Activated naive CD4-positive, alpha-beta T cell treated with anti-CD3 and anti-CD28 coated beads, Interleukin-2, amount 10 ng/mL, durations not matched to agents 7 days and 5 days (primary cell): Measurements from ENCODE around the gene GRAMD4.
A peak's percentile ranks its signal among the peaks of the same experiment; 100 is the strongest.
"Not testable (repeated sequence)": the region's sequence is repeated elsewhere in the genome, so short reads cannot be mapped to it uniquely, and the experiment has no call there.

ENCODE experiments used
- CTCF ChIA-PET: fragments of 350-600 bp; sonication (Branson Sonifier 250); formaldehyde crosslinking; loops from one replicate; lab custom pipeline; 2021; ENCODE audit warnings: antibody characterized with exemption; lab: Charles Lee
- DNase-seq: peaks from one replicate; pipeline ENCODE4 v3.0.0-alpha.2; 2020
- H3K27ac Mint-ChIP-seq: one replicate; pipeline ENCODE4 v1.8.0; 2021; ENCODE audit warnings: mild to moderate bottlenecking, moderate library complexity, mixed read lengths
- H3K27me3 Mint-ChIP-seq: one replicate; pipeline ENCODE4 v1.8.0; 2021; ENCODE audit warnings: mild to moderate bottlenecking, mixed read lengths
- H3K36me3 Mint-ChIP-seq: one replicate; pipeline ENCODE4 v1.8.0; 2021; ENCODE audit warnings: mixed read lengths
- H3K4me1 Mint-ChIP-seq: one replicate; pipeline ENCODE4 v1.8.0; 2021; ENCODE audit warnings: mixed read lengths
- H3K4me3 Mint-ChIP-seq: one replicate; pipeline ENCODE4 v1.8.0; 2021; ENCODE audit warnings: mild to moderate bottlenecking, moderate library complexity, mixed read lengths
- H3K9me3 Mint-ChIP-seq: one replicate; pipeline ENCODE4 v1.8.0; 2021; ENCODE audit warnings: mixed read lengths

The GRAMD4 gene

DNA sequence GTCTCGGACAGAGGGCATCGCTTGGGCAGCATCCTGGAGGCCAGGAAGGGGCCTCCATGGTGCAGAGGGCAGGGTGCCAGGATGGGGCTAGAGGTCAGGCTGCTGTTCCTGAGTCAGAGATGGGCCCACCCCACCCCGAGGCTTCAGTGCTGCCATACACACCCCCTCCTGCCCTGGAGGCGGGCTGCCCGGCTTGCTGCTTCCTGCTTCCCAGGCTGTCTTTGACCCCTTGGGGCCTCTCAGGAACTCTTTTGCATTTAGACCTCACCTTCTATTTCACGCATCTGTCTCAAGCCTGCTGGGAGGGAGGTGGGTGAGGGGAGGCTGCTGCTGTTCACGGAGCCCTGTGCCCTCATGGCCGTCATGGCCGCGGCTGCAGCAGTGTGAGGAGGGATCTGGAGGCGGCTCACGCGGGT, 6.6 kb upstream of the GRAMD4 start:
- Mint-ChIP-seq H3K9me3 (no peaks in the 10 kb centered on the region), H3K27ac (peak overlapping the region; percentile 98), H3K4me1 (peaks cover 46% of the 10 kb centered on the region), H3K27me3 (peaks cover 11% of the 10 kb centered on the region), H3K36me3 (peaks cover 4% of the 10 kb centered on the region), H3K4me3 (peak overlapping the region; percentile 85)
- CTCF ChIA-PET: interaction anchor here (0.6 to 2.2 kb wide), 4 partner anchors 10 to 50 kb away, joined by 3 to 10 read pairs (median 4); no protein-coding TSS in a partner anchor
- peak; percentile 46 for DNase-seq

- Mint-ChIP-seq H3K27me3 (peaks cover 11% of the 10 kb centered on the region), H3K9me3 (no peaks in the 10 kb centered on the region), H3K4me3 (peak overlapping the region; percentile 85), H3K27ac (peak overlapping the region; percentile 98), H3K4me1 (peaks cover 47% of the 10 kb centered on the region), H3K36me3 (peaks cover 4% of the 10 kb centered on the region)
- CTCF ChIA-PET: interaction anchor here (0.6 kb wide), 1 partner anchor 51 kb away, joined by 3 read pairs; no protein-coding TSS in a partner anchor
- DNase-seq: peak; percentile 88
Observed at GRCh38 chr22:46614025-46614931, 5.9 kb upstream of the GRAMD4 start.

DNA sequence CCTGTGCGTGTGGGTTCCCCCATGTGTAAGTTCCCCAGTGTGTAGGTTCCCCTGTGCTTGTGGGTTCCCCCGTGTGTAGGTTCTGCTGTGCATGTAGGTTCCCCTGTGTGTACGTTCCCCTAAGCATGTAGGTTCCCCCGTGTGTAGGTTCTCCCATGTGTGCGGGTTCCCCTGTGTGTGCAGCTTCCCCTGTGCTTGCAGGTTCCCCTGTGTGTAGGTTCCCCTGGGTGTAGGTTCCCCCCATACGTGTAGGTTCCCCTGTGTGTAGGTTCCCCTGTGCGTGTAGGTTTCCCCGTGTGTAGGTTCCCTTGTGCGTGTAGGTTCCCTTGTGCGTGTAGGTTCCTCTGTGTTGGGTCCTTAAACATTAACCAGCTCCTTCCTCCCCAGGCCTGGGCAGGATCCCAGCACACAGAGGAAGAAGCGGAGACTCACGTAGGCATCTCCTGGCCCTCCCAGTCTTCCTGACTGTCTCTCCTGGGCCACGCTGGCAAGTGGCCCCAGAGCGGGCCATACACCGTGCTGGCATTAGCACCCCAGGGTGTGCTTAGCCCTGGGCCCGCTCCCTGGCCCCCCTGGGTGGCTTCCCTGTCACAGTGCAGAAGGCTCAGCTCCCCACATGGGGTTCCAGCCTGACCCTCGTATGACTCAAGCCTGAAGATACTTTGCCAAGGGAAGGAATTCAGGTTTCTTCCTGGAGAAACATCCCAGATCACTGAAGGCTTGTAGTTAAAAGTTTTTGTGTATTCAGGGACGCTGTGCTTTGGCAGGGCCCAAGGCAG, 2.8 kb upstream of the GRAMD4 start:
- DNase-seq: no peak
- H3K27ac Mint-ChIP-seq: no peak overlapping the region
- H3K4me1 Mint-ChIP-seq: peaks cover 33% of the 10 kb centered on the region
- CTCF ChIA-PET: no interaction called here
- peaks cover 11% of the 10 kb centered on the region for H3K27me3 Mint-ChIP-seq
- H3K9me3 Mint-ChIP-seq: no peaks in the 10 kb centered on the region
- H3K36me3 Mint-ChIP-seq: peaks cover 7% of the 10 kb centered on the region
- no peak overlapping the region for H3K4me3 Mint-ChIP-seq

GRCh38 chr22:46617986-46618647, 2.1 kb upstream of the GRAMD4 start:
- CTCF ChIA-PET: interaction anchor here (0.8 kb wide), 1 partner anchor 54 kb away, joined by 4 read pairs; no protein-coding TSS in a partner anchor

GRCh38 chr22:46618667-46619066, 1.5 kb upstream of the GRAMD4 start:
- CTCF ChIA-PET: interaction anchor here (0.8 kb wide), 1 partner anchor 55 kb away, joined by 4 read pairs; no protein-coding TSS in a partner anchor
- Mint-ChIP-seq H3K36me3 (peaks cover 3% of the 10 kb centered on the region), H3K4me1 (peaks cover 21% of the 10 kb centered on the region), H3K27me3 (peaks cover 11% of the 10 kb centered on the region), H3K4me3 (no peak overlapping the region), H3K9me3 (no peaks in the 10 kb centered on the region), H3K27ac (no peak overlapping the region)
- no peak for DNase-seq

More at GRCh38 chr22:46617986-46618647, 2.1 kb upstream of the GRAMD4 start:
- no peak for DNase-seq
- H3K27me3 Mint-ChIP-seq: peaks cover 11% of the 10 kb centered on the region
- H3K4me1 Mint-ChIP-seq: peaks cover 26% of the 10 kb centered on the region
- no peak overlapping the region for H3K27ac Mint-ChIP-seq
- H3K4me3 Mint-ChIP-seq: no peak overlapping the region
- peaks cover 7% of the 10 kb centered on the region for H3K36me3 Mint-ChIP-seq
- no peaks in the 10 kb centered on the region for H3K9me3 Mint-ChIP-seq

DNA sequence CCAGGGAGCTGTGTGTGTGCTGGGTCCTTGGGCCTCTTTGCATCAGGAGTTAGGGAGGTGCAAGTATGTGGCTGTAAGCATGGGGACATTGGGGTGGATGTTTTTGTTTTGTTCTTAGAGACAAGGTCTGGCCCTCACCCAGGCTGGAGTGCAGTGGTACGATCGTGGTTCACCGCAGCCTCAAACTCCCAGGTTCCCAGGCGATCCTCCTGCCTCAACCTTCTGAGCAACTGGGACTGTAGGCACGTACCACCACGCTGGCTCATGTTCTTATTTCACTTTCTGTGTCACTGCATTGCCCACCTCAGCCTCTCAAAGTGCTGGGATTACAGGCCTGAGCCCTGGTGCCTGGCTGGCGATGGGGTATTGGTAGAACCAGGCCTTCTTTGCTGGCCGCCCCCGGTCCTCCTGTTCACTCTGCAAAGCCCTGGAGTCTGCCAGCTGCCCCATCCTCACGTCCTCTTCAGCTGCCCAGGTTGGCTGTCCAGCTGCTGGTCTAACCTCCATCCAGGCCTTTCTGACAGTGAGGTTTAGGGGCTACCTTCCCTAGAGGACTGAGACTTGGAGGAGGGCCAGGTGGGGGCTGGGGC, 851 bp upstream of the GRAMD4 start:
- Mint-ChIP-seq H3K4me1 (peaks cover 14% of the 10 kb centered on the region), H3K27me3 (peaks cover 11% of the 10 kb centered on the region)
- CTCF ChIA-PET: no interaction called here

DNA sequence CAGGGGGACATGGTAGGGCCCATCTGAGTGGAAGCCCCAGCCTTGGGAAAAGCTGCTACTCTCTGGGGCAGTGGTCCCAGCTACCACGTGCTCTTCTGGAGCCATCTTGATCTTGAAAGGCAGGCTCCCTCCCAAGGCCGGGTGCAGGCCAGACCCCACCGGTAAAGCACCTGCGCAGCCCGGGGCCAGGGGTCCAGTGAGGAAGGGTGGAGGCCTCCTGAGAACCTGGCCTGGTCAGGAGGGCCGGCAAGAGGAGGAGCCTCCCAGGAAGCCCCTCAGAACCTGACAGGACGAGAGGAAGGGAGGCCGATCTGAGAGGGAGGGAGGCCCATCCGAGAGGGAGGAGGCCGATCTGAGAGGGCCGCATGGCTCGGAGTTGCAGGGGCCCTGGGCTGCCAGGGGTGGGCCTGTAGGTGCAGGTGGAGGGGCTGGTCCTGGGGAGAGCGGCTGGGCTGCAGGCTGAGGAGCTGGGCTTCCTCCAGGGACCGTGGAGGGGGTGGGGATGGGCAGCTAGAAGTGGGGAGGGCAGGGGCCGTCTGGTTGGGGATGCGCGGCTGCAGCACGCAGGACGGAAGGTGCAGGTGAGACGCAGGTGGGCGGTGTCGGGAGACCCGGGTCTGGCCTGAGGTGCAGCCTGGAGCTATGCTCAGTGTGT, 529 bp downstream of the GRAMD4 start:
- Mint-ChIP-seq H3K4me3 (no peak overlapping the region), H3K27me3 (peaks cover 11% of the 10 kb centered on the region), H3K9me3 (no peaks in the 10 kb centered on the region), H3K36me3 (peaks cover 3% of the 10 kb centered on the region), H3K4me1 (peaks cover 6% of the 10 kb centered on the region), H3K27ac (no peak overlapping the region)
- CTCF ChIA-PET: no interaction called here
- no peak for DNase-seq

More for the DNA sequence above, 851 bp upstream of the GRAMD4 start:
- peaks cover 3% of the 10 kb centered on the region for H3K36me3 Mint-ChIP-seq
- H3K27ac Mint-ChIP-seq: no peak overlapping the region
- no peak for DNase-seq
- no peak overlapping the region for H3K4me3 Mint-ChIP-seq
- H3K9me3 Mint-ChIP-seq: no peaks in the 10 kb centered on the region

DNA sequence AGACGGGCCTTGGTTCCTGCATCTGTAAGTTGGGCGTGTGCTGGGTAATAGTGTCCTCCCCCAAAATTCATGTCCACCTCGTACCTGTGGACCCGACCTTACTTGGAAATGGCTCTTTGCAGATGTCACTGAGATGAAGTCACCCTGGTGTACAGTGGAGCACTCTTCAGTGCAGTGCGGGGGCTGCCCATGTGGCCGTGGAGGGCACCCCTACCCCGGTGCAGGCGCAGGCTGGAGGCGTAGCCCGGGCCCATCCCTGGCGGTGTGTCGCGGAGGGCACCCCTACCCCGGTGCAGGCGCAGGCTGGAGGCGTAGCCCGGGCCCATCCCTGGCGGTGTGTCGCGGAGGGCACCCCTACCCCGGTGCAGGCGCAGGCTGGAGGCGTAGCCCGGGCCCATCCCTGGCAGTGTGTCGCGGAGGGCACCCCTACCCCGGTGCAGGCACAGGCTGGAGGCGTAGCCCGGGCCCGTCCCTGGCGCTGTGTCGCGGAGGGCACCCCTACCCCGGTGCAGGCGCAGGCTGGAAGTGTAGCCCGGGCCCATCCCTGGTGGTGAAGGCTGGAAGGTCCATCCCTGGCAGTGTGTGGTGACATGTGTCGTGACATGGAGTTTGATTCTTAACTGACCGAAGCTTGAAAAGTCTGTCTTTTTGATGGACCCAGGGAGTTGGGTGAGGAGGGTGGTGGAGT, 1.2 kb downstream of the GRAMD4 start:
- H3K4me3 Mint-ChIP-seq, H3K4me1 Mint-ChIP-seq, DNase-seq, H3K9me3 Mint-ChIP-seq, CTCF ChIA-PET, H3K36me3 Mint-ChIP-seq, H3K27ac Mint-ChIP-seq: not testable (repeated sequence)
- peaks cover 11% of the 10 kb centered on the region for H3K27me3 Mint-ChIP-seq

DNA sequence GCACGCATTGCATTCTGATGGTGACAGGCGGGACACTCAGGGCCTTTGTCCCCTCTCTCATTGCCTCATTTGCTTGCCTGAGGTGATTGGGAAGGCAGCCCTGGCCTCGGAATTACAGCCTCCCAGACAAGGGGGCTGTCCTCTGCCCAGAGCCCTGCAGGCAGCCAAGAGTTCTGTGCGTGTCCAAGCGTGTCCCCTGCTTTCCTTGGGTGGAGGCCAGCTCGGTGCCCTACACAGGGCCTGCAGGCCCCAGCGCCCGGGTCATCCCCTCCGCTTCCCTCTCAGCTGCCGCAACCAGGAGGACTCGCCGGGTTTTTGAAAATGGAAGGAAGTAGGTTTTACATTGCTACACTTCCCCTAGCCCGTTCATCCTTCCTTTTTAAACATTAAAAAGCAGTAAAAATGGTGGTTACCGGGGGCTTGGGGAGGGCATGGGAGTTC, 1.9 kb downstream of the GRAMD4 start:
- Mint-ChIP-seq H3K27ac (no peak overlapping the region), H3K36me3 (peaks cover 3% of the 10 kb centered on the region), H3K4me3 (no peak overlapping the region), H3K4me1 (peaks cover 6% of the 10 kb centered on the region), H3K9me3 (no peaks in the 10 kb centered on the region), H3K27me3 (peaks cover 11% of the 10 kb centered on the region)
- CTCF ChIA-PET: no interaction called here
- no peak for DNase-seq

- no peak overlapping the region for H3K27ac Mint-ChIP-seq
- CTCF ChIA-PET: no interaction called here
- no peak for DNase-seq
- H3K9me3 Mint-ChIP-seq: no peaks in the 10 kb centered on the region
- no peaks in the 10 kb centered on the region for H3K36me3 Mint-ChIP-seq
- no peak overlapping the region for H3K4me3 Mint-ChIP-seq
- H3K27me3 Mint-ChIP-seq: no peaks in the 10 kb centered on the region
- H3K4me1 Mint-ChIP-seq: peaks cover 2% of the 10 kb centered on the region
Observed at GRCh38 chr22:46625113-46625842, 5.1 kb downstream of the GRAMD4 start.

DNA sequence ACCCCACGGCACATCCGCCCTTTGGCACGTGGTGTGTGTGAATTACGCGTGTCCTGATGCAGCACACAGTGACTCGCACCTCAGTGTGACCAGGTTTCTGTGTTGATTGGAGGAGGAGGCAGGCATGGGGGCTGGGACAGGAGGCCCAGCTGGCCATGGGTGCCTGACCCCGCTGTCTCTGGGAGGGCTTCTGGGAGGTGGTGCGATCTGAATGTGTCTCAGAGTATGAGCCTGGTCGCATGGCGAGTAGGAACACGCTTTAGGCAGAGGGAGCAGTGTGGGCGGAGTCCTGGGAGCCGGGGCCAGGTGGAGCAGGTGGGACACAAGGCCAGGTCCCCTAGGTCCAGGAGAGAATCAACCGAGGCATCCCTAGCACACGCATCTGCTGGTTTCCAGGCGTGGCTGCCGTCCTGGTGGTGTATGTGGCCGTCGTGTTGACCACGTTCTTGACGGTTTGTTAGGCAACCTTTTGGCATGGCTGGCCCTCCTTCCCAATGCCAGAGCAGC, 5.7 kb downstream of the GRAMD4 start:
- no peak for DNase-seq
- peaks cover 2% of the 10 kb centered on the region for H3K4me1 Mint-ChIP-seq
- H3K4me3 Mint-ChIP-seq: no peak overlapping the region
- CTCF ChIA-PET: no interaction called here
- no peaks in the 10 kb centered on the region for H3K27me3 Mint-ChIP-seq
- no peak overlapping the region for H3K27ac Mint-ChIP-seq
- peaks cover under 1% of the 10 kb centered on the region for H3K36me3 Mint-ChIP-seq
- no peaks in the 10 kb centered on the region for H3K9me3 Mint-ChIP-seq

GRCh38 chr22:46626356-46626755, 6.2 kb downstream of the GRAMD4 start:
- no peak for DNase-seq
- Mint-ChIP-seq H3K9me3 (no peaks in the 10 kb centered on the region), H3K27me3 (no peaks in the 10 kb centered on the region), H3K36me3 (peaks cover 2% of the 10 kb centered on the region), H3K27ac (no peak overlapping the region), H3K4me3 (no peak overlapping the region), H3K4me1 (no peaks in the 10 kb centered on the region)
- CTCF ChIA-PET: no interaction called here
